WI38 (cell line): Measurements from ENCODE around the gene GALNT17.

Experiments used
- H3K4me3 ChIP-seq: 2 replicates; pipeline ENCODE4 v1.5.1; 2011; ENCODE audit warnings: low read depth, mild to moderate bottlenecking, control low read depth, low read length
- TF ChIP-seq, protein P1 (sequence below): IDR thresholded peaks from 2 replicates; pipeline ENCODE4 v1.5.1; 2012; ENCODE audit warnings: low read depth, mild to moderate bottlenecking, control low read depth, low read length

Gene GALNT17

DNA sequence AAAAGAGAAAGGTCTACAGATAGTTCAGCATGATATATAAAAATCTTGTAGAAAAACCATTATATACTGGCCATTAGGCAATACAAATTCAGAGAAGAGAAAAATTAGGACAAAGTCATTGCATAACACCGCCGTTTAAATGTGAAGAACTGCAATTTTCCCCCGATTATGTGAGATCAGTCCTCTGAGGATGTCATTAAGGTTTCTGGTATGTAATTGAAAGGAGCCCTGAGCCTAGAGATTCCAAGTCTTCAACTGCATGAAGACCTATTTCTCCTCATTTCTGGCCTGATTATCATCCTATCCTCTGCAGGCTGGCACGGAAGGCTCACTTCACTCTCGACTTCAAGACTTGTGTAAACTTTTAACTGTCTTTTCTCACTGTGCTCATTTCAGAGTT lies 395.3 kb downstream of the GALNT17 start:
- TF ChIP-seq, protein P1, sequence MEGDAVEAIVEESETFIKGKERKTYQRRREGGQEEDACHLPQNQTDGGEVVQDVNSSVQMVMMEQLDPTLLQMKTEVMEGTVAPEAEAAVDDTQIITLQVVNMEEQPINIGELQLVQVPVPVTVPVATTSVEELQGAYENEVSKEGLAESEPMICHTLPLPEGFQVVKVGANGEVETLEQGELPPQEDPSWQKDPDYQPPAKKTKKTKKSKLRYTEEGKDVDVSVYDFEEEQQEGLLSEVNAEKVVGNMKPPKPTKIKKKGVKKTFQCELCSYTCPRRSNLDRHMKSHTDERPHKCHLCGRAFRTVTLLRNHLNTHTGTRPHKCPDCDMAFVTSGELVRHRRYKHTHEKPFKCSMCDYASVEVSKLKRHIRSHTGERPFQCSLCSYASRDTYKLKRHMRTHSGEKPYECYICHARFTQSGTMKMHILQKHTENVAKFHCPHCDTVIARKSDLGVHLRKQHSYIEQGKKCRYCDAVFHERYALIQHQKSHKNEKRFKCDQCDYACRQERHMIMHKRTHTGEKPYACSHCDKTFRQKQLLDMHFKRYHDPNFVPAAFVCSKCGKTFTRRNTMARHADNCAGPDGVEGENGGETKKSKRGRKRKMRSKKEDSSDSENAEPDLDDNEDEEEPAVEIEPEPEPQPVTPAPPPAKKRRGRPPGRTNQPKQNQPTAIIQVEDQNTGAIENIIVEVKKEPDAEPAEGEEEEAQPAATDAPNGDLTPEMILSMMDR: no peak
- H3K4me3 ChIP-seq: no peak overlapping the region

DNA sequence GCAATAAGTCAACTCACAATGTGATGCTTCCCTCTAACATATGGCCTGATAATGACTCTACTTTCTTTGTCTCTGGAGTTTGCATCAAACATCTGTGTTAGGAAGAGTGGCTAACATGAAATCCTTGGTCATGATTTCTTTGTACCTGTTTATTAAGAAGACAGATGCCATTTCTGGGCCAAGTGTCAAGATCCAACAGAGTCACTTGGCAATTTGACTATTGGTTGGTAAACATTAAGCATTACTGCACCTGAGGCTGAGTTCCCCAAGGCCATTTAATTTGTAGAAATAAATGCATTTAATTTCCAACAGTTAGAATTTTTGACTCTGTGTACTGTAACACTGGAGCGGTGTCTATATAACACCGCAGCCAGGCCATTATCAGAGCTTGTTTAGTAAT lies 403.7 kb downstream of the GALNT17 start:
- TF ChIP-seq, protein P1: no peak
- H3K4me3 ChIP-seq: no peak overlapping the region

DNA sequence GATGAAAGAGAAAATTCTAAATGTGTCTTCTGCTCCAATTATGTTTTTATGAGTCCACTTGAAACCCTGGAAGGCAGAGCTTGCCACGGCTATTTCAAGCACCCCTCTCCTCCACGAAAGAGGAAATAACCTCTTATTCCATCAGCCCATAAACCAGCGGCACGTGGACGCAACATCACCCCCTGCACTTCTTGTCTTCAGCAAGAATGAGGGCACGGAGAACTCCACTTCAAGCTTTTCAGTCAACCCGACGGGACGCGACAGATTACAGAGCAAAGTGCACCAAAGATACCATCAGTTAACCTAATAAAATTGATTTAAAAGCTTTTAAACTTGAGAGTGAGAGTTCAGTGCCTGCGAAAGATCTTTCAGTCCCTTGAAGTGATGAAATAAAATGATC lies 406.3 kb downstream of the GALNT17 start:
- H3K4me3 ChIP-seq: no peak overlapping the region
- TF ChIP-seq, protein P1: no peak

DNA sequence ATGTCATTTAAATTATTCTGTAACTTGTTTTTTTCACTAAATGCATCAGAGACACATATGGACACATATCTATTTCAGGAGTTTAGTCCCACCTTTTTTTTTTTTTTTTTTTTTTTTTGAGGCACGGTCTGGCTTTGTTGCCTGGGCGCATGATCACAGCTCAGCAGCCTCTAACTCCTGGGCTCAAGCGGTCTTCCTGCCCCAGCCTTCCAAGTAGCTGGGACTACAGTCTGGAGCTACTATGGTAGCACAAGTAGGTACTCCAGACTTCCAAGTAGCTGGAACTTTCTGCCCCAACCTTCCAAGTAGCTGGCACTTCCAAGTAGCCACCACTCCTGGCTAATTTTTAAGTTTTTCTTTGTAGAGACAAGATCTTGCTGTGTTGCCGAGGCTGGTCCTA lies 407.7 kb downstream of the GALNT17 start:
- TF ChIP-seq, protein P1: no peak
- no peak overlapping the region for H3K4me3 ChIP-seq

DNA sequence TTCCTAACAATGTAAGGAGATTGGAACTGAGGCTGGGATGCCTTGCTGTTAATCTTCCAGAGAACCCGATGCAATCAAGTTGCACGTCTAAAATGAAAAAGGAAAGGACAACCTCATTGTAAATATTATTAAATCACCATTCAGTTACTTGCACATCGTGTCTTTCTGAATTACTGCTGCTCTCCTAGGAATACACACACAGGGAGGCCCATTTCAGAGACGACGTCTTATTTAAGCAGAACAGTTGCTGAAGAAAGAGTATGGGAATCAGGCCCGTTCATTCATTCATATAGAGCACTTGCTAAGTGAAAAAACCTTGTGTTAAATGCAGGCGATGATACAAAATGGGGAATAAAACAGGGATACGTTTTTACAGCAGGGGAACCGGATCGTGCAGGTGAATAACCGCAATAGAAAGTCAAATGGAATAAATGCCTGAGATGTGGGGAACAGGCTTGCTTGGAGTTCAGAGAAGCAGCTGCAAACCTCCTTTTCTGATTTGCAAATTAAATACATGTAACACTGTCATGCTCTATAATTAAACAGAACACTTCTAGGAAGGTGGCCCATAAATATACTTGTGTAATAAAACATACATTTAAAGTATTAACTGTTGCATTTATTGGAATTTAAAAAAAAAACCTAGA lies 409.9 kb downstream of the GALNT17 start:
- TF ChIP-seq, protein P1: no peak
- no peak overlapping the region for H3K4me3 ChIP-seq

DNA sequence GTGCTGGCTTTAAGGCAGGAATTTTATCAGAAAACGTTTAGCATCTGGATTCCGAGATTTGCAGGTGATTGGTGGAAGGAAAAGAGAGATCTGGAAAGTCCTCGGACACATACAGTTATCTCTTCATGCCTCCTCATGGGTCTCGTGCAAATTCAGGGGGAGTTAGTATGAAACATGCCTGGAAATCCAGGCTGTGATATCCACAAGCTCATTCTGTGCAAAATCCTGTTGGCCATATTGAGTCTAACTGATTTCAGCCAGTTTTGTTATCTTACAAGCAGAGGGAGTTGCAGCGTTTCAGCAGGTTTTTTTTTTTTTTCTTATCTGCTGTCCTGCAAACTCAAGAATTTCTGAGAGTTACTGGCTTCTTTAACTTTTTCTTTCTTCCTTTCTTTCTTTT lies 411.5 kb downstream of the GALNT17 start:
- H3K4me3 ChIP-seq: no peak overlapping the region
- TF ChIP-seq, protein P1: no peak

DNA sequence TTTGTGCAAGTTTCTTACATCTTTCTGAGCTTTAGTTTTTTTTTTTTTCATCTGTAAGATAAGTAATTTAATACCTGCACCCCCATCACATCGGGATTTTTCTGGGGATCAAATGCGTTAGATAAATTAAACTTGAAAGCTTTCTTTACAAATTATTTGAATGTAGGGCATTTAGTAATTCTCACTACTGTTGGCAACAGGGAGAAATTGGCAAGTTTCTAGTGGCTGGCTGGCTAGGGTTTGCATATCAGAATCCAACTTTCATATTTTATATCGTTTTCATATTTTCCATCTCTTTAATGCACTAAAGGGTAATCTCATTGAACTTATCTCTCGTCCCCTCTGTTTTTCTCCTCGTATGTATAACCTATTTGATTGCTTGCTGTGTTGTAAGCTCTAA lies 412.9 kb downstream of the GALNT17 start:
- no peak overlapping the region for H3K4me3 ChIP-seq
- TF ChIP-seq, protein P1: no peak
